PC-9 (cell line): ENCODE measurements around the gene HSPA1L.

ENCODE experiments used
- EZH2 ChIP-seq: fragments of 200-600 bp; sonication (generic); IDR thresholded peaks from 2 replicates; pipeline ENCODE4 v1.8.0; 2017; ENCODE audit warnings: antibody characterized with exemption, low read depth
- TF ChIP-seq, protein P1 (sequence below): fragments of 200-600 bp; sonication (generic); conservative IDR thresholded peaks from 2 replicates; pipeline ENCODE4 v1.6.1; 2017; ENCODE audit warnings: mixed run types, antibody characterized with exemption, mild to moderate bottlenecking, moderate library complexity

DNA sequence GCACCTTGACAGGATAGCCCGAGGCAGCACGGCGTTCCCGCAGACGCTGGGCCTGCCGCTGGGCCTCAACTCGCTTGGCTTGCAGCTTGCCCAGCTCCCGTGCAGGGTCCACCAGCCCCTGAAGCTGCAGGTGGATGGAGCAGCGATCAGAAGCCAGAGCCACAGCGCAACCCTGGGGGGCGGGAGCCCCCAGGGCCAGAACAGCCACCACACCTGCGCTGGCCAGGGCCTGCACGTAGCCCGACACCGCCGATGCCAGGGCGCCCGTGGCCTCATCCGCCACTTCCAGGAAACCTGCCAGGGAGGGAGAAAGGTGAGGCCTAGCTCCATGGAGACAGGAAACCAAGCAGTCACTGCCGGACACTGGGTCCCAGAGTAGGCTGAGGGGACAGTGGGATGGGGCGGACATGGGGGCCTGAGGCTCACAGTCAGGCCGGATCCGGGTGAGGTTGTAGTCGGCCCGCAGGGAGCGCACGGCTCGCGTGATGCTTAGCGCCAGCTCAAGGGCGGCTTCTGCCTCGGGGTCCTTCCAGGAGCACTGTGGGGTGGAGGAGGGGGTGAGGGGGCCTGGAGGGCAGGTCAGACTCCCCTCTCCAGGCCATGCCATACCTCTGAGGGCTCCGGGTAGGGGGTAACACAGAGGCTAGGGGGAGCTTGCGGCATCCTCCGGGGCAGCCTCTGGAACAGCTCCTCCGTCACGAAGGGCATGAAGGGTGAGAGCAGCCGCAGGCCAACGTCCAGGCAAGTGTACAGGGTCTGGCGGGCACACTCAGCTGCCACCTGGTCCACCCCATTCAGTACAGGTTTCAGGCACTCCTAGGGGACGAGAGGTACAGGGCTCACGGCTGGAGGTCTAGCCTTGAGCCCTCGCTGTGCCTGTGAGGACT is 35.8 kb downstream of the HSPA1L start:
- TF ChIP-seq, protein P1, sequence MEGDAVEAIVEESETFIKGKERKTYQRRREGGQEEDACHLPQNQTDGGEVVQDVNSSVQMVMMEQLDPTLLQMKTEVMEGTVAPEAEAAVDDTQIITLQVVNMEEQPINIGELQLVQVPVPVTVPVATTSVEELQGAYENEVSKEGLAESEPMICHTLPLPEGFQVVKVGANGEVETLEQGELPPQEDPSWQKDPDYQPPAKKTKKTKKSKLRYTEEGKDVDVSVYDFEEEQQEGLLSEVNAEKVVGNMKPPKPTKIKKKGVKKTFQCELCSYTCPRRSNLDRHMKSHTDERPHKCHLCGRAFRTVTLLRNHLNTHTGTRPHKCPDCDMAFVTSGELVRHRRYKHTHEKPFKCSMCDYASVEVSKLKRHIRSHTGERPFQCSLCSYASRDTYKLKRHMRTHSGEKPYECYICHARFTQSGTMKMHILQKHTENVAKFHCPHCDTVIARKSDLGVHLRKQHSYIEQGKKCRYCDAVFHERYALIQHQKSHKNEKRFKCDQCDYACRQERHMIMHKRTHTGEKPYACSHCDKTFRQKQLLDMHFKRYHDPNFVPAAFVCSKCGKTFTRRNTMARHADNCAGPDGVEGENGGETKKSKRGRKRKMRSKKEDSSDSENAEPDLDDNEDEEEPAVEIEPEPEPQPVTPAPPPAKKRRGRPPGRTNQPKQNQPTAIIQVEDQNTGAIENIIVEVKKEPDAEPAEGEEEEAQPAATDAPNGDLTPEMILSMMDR = no peak
- no peak for TF ChIP-seq EZH2
